ENCODE measurements around the gene MAVS.

Gene MAVS

DNA sequence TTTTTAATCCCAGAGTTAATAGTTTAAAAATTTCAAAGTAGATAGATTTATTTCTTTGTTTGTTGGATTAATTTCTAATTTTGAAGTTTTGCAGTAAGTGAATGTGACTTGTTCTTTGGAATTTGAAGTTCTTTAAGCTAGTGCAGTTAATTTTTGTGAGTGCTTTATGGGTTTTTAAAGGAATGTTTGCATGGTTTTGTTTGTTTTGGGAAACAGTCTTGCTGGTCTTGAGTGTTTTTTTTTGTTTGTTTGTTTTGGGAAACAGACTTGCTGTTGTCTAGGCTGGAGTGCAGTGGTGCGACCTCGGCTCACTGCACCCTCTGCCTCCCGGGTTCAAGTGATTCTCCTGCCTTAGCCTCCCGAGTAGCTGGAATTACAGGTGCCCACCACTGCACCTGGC is 52.0 kb downstream of the MAVS start:
- Histone ChIP-seq H3K36me3 (replicated peaks; ENCODE audit: low read depth, low read length) (peaks cover 30% of the 10 kb centered on the region), H3K4me1 (ENCODE audit: low read length) (peaks cover 38% of the 10 kb centered on the region), H3K27ac (ENCODE audit: low read length) (no peak overlapping the region), H3K9ac (ENCODE audit: low read length) (no peak overlapping the region), H2AFZ (ENCODE audit: low read depth, low read length) (no peak overlapping the region), H3K9me3 (ENCODE audit: insufficient read depth, low read length) (no peaks in the 10 kb centered on the region), H3K4me2 (ENCODE audit: low read length) (no peak overlapping the region), H3K4me3 (ENCODE audit: low read length) (no peak overlapping the region), H3K27me3 (ENCODE audit: low read depth, low read length) (no peaks in the 10 kb centered on the region), H4K20me1 (ENCODE audit: insufficient read depth, low read length) (peaks cover 92% of the 10 kb centered on the region), H3K79me2 (ENCODE audit: low read length) (peaks cover 100% of the 10 kb centered on the region)
- TF ChIP-seq EZH2phosphoT487 (IDR thresholded peaks at IDR 0.05; ENCODE audit: low read depth) (no peak), CTCF (IDR thresholded peaks at IDR 0.05; ENCODE audit: low read depth, low read length) (no peak)

DNA sequence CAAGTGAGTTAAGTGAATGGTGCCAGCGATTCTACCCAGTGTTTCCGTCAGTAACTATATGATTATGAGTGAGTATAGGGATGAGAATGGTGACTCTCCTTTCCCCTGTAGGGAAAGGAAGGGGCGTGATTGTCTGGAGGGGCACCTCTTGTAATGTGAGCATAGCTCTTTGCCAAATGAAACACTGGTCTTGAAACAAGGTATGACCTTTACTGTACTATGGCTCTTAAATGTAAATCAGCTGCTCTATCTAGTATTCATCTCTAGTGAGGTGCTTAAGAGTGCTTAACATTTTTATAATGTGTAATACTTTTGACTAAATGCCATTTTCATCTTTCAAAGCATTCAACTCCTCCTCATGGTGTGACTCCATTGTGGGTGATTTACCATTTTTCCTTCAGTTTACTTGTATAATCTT is 53.6 kb downstream of the MAVS start:
- Histone ChIP-seq H3K4me3 (ENCODE audit: low read length) (no peak overlapping the region), H2AFZ (ENCODE audit: low read depth, low read length) (no peak overlapping the region), H3K4me2 (ENCODE audit: low read length) (peak overlapping the region; percentile 29), H3K36me3 (replicated peaks; ENCODE audit: low read depth, low read length) (peaks cover 35% of the 10 kb centered on the region), H3K9me3 (ENCODE audit: insufficient read depth, low read length) (no peaks in the 10 kb centered on the region), H4K20me1 (ENCODE audit: insufficient read depth, low read length) (peaks cover 99% of the 10 kb centered on the region), H3K9ac (ENCODE audit: low read length) (no peak overlapping the region), H3K4me1 (ENCODE audit: low read length) (peaks cover 42% of the 10 kb centered on the region), H3K27me3 (ENCODE audit: low read depth, low read length) (no peaks in the 10 kb centered on the region), H3K79me2 (ENCODE audit: low read length) (peaks cover 100% of the 10 kb centered on the region), H3K27ac (ENCODE audit: low read length) (no peak overlapping the region)
- TF ChIP-seq CTCF (IDR thresholded peaks at IDR 0.05; ENCODE audit: low read depth, low read length), result no peak
- no peak for TF ChIP-seq EZH2phosphoT487 (IDR thresholded peaks at IDR 0.05; ENCODE audit: low read depth)

DNA sequence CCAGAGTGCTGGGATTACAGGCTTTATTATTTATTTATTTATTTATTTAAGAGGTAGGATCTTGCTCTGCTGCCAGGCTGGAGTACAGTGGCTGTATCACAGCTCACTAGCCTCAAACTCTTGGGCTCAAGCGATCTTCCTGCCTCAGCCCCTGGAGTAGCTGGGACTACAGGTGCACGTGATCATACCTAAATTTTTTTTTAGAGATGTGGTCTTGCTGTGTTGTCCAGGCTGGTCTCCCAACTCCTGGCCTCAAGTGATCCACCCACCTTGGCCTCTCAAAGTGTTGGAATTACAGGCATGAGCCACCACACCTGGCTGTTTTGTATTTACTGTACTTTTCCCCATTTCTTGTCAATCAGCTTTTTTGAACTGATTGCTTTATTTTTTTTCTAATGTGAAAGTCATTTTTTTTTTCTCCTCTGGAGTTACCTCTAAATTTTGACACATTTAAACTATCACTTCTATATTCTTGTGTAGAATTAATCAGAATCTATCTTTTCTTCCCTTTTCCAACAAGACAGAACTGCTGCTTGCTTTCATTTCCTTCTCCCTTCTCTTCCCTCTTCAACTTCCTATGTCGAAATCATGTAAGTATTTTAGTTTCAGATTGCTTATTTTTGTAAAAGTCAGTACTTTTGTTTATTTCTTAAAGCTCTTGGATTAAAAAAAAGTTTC is 54.5 kb downstream of the MAVS start:
- Histone ChIP-seq H4K20me1 (ENCODE audit: insufficient read depth, low read length) (peaks cover 95% of the 10 kb centered on the region), H3K4me2 (ENCODE audit: low read length) (peak overlapping the region; percentile 54), H3K27ac (ENCODE audit: low read length) (peak overlapping the region; percentile 70), H3K79me2 (ENCODE audit: low read length) (peaks cover 100% of the 10 kb centered on the region), H3K36me3 (replicated peaks; ENCODE audit: low read depth, low read length) (peaks cover 31% of the 10 kb centered on the region), H3K4me3 (ENCODE audit: low read length) (peak overlapping the region; percentile 4), H3K27me3 (ENCODE audit: low read depth, low read length) (no peaks in the 10 kb centered on the region), H2AFZ (ENCODE audit: low read depth, low read length) (no peak overlapping the region), H3K9me3 (ENCODE audit: insufficient read depth, low read length) (no peaks in the 10 kb centered on the region), H3K9ac (ENCODE audit: low read length) (peak overlapping the region; percentile 13), H3K4me1 (ENCODE audit: low read length) (peaks cover 41% of the 10 kb centered on the region)
- no peak for TF ChIP-seq EZH2phosphoT487 (IDR thresholded peaks at IDR 0.05; ENCODE audit: low read depth)
- TF ChIP-seq CTCF (IDR thresholded peaks at IDR 0.05; ENCODE audit: low read depth, low read length), result no peak

DNA sequence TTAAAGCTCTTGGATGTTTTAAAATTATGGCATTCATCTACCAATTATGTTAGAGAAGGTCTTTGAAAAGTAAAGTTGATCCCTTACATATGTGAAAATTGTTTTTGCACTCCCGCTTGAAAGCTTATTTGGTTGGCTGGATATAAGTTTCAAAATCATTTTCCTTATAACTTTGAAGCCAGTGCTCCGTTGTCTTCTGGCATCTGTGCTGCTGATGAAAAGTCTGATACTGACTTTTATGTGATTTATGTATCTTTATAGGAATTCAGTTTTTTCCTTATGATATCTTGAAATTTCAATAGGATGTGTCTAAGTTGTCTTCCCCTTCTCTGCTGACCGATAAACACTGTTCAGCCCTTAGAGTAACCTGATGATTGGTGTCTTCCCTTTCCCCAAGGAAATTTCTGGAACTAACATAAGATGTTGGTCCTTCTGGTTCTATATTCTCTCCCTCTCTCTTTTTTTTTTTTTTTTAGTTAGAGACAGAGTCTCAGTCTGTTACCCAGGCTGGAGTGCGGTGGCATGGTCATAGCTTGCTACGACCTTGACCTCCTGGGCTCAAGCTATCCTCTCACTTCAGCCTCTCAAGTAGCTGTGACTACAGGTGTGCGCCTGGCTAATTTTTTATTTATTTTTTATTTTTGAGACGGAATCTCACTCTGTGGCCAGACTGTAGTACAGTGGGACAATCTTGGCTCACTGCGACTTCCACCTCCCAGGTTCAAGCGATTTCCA is 55.2 kb downstream of the MAVS start:
- H4K20me1 ChIP-seq (ENCODE audit: insufficient read depth, low read length), result peaks cover 94% of the 10 kb centered on the region
- H3K79me2 ChIP-seq (ENCODE audit: low read length), result peaks cover 100% of the 10 kb centered on the region
- H2AFZ ChIP-seq (ENCODE audit: low read depth, low read length), result no peak overlapping the region
- H3K27ac ChIP-seq (ENCODE audit: low read length), result peak overlapping the region; percentile 70
- peaks cover 48% of the 10 kb centered on the region for H3K4me1 ChIP-seq (ENCODE audit: low read length)
- peak overlapping the region; percentile 54 for H3K4me2 ChIP-seq (ENCODE audit: low read length)
- H3K4me3 ChIP-seq (ENCODE audit: low read length), result peak overlapping the region; percentile 4; the same call in 1 of the 2 replicates
- H3K9ac ChIP-seq (ENCODE audit: low read length), result no peak overlapping the region
- no peaks in the 10 kb centered on the region for H3K27me3 ChIP-seq (ENCODE audit: low read depth, low read length)
- TF ChIP-seq EZH2phosphoT487 (IDR thresholded peaks at IDR 0.05; ENCODE audit: low read depth) (no peak), CTCF (IDR thresholded peaks at IDR 0.05; ENCODE audit: low read depth, low read length) (no peak)
- H3K36me3 ChIP-seq (replicated peaks; ENCODE audit: low read depth, low read length), result peaks cover 24% of the 10 kb centered on the region
- no peaks in the 10 kb centered on the region for H3K9me3 ChIP-seq (ENCODE audit: insufficient read depth, low read length)

Data from OCI-LY3 (cell line).